Stimulated activated naive CD8-positive, alpha-beta T cell treated with anti-CD3 and anti-CD28 coated beads, Interleukin-15, Interleukin-2, amounts not matched to agents 100 U/mL and 50 U/mL, for 24 hours (primary cell): ENCODE data around the gene MEGF11.
"Not testable (repeated sequence)": the region's sequence is repeated elsewhere in the genome, so short reads cannot be mapped to it uniquely, and the experiment has no call there.

Experiments
- ATAC-seq: fragments of 150-1000 bp; cut with Tn5 transposase; one replicate; pipeline ENCODE4 v1.10.0; 2021
- DNase-seq: peaks from one replicate; pipeline ENCODE4 v3.0.0; 2021

MEGF11 gene

DNA sequence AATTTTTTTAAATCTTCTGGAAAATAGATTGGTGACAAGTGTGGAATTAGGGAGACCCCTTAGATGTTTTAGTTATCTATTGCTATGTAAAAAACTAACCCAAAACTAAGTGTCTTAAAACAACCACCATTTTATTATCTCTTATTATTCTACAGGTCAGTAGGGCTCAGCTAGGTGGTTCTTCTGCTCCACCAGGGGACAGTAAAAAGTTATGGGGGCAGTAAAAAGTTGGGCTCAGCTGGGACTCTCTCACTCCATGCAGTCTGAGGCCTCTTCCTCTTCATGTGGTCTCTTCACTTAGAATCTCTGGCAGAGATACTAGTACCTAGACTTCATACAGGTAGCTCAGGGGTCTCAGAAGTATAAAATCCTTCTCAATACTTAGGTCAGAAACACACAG, 21.8 kb upstream of the MEGF11 start:
- no peak for ATAC-seq
- DNase-seq, result no peak

DNA sequence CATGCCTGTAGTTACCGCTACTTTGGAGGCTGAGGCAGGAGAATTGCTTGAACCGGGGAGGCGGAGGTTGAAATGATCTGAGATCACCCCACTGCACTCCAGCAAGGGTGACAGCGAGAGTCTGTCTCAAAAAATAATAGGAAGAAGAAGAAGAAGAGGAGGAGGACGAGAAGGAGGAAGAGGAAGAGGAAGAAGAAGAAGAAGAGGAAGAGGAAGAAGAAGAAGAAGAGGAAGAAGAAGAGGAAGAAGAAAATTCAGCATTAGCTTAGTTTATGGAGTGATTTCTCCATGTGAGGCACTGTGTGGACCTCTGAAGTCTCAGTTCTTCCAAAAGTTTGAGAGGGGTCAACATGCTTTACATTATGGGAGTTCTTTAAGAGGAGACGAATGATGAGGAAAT, 17.4 kb upstream of the MEGF11 start:
- ATAC-seq, result no peak

GRCh38 chr15:66269326-66270090, 16.0 kb upstream of the MEGF11 start:
- DNase-seq, result no peak
- ATAC-seq, result no peak

More for the DNA sequence above, 17.4 kb upstream of the MEGF11 start:
- DNase-seq, result no peak

DNA sequence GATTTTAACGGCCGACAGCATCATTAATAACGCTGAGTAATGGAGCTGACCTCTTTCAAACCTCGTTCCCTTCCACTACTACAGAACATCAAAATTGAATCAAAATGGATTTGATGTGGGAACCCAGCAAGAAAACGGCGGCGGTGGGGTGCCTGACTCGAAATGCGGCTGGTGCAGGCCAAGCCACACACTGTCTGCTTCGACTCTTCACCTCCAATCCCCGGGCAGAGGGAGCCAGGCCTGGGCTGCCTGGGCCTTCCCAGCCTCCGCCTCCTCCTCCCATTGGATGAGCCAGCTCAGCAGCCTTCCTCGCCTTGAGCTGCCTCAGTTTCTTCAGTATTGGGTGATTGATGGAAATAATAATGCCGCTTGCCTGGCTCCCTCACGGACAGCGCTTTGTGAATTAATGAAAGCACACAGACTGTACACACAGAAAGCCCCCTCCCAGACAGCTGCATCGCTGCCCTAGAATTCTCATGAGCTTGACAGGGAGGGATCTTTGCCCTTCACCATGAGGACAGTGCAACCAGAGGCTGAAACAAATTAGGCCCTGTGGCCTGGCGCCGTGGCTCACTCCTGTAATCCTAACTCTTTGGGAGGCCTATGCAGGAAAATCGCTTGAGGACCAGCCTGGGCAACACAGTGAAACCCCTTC, 11.4 kb upstream of the MEGF11 start:
- ATAC-seq, result no peak
- no peak for DNase-seq

- not testable (repeated sequence) for DNase-seq, ATAC-seq
These were observed 9.3 kb upstream of the MEGF11 start for GRCh38 chr15:66262837-66263236.

- DNase-seq, result no peak
These were observed 7.5 kb upstream of the MEGF11 start for GRCh38 chr15:66261056-66261455.

GRCh38 chr15:66256692-66257091, 3.1 kb upstream of the MEGF11 start:
- no peak for DNase-seq
- no peak for ATAC-seq

More at GRCh38 chr15:66261056-66261455, 7.5 kb upstream of the MEGF11 start:
- no peak for ATAC-seq

DNA sequence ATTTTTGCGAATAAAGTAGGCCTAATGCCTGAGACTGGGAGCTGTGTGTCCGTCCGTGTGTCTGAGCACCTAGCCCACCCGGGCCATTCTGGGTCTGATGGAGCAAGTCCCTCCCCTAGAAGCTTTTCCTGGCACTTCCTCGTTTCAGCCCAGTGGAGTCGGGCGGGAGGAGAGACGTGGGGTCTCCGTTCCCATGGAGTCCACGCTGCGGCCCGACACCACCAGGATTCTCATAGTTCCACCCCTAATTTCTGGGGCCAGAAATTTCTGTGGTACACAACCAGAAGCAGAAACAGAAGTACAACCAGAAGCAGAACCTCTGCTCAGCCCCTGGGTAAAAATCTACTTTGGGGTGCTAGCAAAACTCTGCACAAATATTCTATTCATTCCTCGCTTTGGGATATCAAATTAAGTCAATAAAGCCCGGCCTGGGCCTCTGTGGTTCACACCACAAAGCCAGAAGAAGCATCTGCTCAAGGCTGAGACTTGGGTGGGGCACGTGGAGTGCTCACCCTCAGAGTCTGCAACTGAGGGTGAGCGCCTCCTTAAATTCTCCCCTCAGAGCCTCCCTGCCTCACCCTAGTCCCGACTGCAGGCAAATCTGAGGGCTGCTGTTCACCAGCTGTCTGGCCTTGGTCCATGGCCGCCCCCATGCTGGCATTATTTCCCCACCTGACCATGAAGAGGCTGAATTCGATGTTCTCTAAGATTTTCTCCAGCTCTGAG, 1.6 kb upstream of the MEGF11 start:
- ATAC-seq (no peak), DNase-seq (no peak)

GRCh38 chr15:66254089-66254950, 770 bp upstream of the MEGF11 start:
- ATAC-seq, result no peak
- no peak for DNase-seq

GRCh38 chr15:66252685-66253417, 699 bp downstream of the MEGF11 start:
- DNase-seq (peak; percentile 44), ATAC-seq (no peak)

- DNase-seq, result peak; percentile 70
- ATAC-seq, result peak; percentile 68
These were observed 1.5 kb downstream of the MEGF11 start for GRCh38 chr15:66251790-66252684.

DNA sequence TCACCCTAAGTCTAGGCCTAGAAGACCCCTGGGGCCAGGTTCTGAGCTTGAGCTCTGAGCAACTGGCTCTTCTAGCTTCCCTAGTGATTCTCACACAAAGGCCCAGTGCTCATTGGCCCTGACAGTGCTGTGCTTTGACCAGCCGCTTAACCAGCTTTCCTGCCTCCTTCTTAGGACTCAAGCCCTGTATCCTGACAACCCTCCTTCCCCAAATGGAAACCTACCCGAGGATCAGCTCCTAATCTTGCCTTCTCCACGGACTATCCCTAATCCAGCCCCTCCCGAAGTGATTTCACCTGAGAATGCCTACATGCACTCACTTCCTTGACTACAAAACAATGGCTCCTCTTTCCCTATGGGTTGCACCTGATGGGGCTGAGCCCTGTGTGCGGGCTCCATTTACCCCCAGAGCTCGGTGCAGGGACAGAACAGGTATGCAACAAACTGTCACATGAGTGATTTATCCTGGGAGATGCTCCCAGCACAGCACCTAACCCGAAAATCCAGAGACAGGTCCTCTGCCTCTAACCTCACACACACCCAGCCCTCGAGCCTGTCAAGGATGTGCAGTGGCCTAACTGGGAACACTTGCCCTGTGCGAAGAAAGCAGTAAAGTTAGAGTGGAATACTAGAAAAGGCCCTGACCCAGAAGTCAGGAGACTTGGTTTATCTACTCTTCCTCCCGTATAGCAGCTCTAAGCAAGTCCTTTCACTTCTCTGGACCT, 2.3 kb downstream of the MEGF11 start:
- no peak for ATAC-seq
- DNase-seq, result no peak

GRCh38 chr15:66249605-66250174, 3.9 kb downstream of the MEGF11 start:
- no peak for ATAC-seq
- no peak for DNase-seq

- ATAC-seq, result no peak
- DNase-seq, result no peak
These were observed 6.6 kb downstream of the MEGF11 start for GRCh38 chr15:66246937-66247336.

GRCh38 chr15:66245832-66246231, 7.7 kb downstream of the MEGF11 start:
- not testable (repeated sequence) for ATAC-seq, DNase-seq

DNA sequence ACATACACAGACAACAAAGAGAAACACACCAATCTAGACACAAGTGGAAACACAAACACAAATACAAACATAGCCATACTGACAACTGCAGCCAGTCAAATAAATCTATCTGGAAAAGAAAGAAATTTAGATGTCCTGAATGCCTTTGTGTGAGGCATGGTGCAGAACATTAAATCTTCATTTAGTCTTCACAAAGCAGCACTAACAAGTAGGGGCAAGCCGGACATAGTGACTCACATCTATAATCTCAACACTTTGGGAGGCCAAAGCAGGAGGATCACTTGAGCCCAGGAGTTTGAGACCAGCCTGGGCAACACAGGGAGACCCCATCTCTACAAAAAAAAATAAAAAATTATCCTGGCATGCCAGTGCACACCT, 11.7 kb downstream of the MEGF11 start:
- no peak for ATAC-seq
- DNase-seq, result no peak

DNA sequence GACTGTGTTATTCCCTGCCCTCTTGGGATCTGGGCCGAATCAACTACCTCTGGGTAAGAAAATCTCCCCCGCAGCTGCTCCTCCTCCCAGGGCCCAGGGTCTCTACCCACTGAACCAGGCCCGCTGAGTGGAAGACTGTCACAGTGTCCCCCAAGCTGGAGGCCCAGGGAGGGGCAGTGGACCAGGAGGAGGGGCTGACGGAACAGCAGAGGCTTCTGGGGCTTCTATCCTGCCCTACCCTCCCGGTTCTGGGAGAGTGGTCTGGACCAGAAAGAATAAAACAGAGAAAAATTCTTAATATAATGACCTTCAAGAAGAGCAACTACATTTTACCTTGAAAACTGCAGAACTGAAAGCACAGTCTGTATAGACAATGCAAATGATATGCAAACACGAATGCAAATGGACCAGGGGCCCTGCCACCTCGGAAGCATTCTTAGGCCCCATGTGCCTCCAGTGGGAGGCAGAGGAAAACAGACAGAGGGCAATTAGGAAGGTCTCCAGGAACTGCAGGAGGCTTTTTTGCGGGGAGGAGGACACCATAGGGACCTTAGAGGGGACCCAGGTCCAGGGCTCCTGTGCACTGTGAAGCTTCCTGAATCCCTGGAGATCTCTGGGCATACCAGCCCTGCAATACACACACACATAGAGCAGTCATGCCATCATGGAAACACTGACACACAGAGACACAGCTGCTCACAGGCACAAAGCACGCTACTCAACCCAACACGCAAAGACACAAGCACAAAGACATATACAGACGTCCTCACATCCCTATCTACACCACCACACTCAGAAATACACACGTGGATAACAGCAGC, 12.3 kb downstream of the MEGF11 start:
- DNase-seq, result no peak
- no peak for ATAC-seq

GRCh38 chr15:66240240-66240794, 13.2 kb downstream of the MEGF11 start:
- DNase-seq (no peak), ATAC-seq (no peak)
